Type B pancreatic cell (in vitro differentiated cells): ENCODE results near the gene PCDHGA3. TPM values are rescaled to one million over a fixed set of nuclear protein-coding genes. Genes with fewer than 3 reads are reported as not detected.
A peak's percentile ranks its signal among the peaks of the same experiment; 100 is the strongest.
"Not testable (repeated sequence)": the region's sequence is repeated elsewhere in the genome, so short reads cannot be mapped to it uniquely, and the experiment has no call there.

Experiments used
- DNase-seq: peaks from one replicate; pipeline ENCODE4 v3.0.0; 2021; ENCODE audit warnings: mixed read lengths; ENCODE audit not compliant: unreplicated experiment; ENCODE audit errors: extremely low spot score
- H3K27ac Mint-ChIP-seq: 2 replicates; pipeline ENCODE4 v1.8.0; 2021; ENCODE audit warnings: mild to moderate bottlenecking, mixed read lengths
- H3K27me3 Mint-ChIP-seq: 2 replicates; pipeline ENCODE4 v1.8.0; 2021; ENCODE audit warnings: mixed read lengths
- H3K36me3 Mint-ChIP-seq: 2 replicates; pipeline ENCODE4 v1.8.0; 2021; ENCODE audit warnings: mixed read lengths
- H3K4me1 Mint-ChIP-seq: one replicate; pipeline ENCODE4 v1.8.0; 2021; ENCODE audit warnings: mixed read lengths; ENCODE audit not compliant: unreplicated experiment
- H3K4me3 Mint-ChIP-seq: 2 replicates; pipeline ENCODE4 v1.8.0; 2021; ENCODE audit warnings: mild to moderate bottlenecking, mixed read lengths
- H3K9me3 Mint-ChIP-seq: 2 replicates; pipeline ENCODE4 v1.8.0; 2021; ENCODE audit warnings: mixed read lengths
- CTCF ChIP-seq: fragments of 200-600 bp; sonication (generic); conservative IDR thresholded peaks from 2 replicates; pipeline ENCODE4 v1.5.0; 2021; ENCODE audit warnings: antibody characterized with exemption, mild to moderate bottlenecking
- total RNA-seq: library from RNA; stranded (reverse); gene quantifications from 2 replicates; pipeline ENCODE4 v1.2.1, GENCODE V29; 2021; ENCODE audit warnings: low replicate concordance

Gene PCDHGA3
- total RNA-seq, 1 donor from 2014 or later, result 0.27 TPM

GRCh38 chr5:141342773-141343172, 856 bp upstream of the PCDHGA3 start:
- TF ChIP-seq CTCF, result no peak
- no peaks in the 10 kb centered on the region for H3K36me3 Mint-ChIP-seq
- H3K4me3 Mint-ChIP-seq, result no peak overlapping the region
- H3K27me3 Mint-ChIP-seq, result no peaks in the 10 kb centered on the region
- H3K27ac Mint-ChIP-seq, result no peak overlapping the region
- no peaks in the 10 kb centered on the region for H3K4me1 Mint-ChIP-seq
- no peak for DNase-seq
- peaks cover 21% of the 10 kb centered on the region for H3K9me3 Mint-ChIP-seq

GRCh38 chr5:141343953-141344463, 379 bp downstream of the PCDHGA3 start:
- peak; percentile 4 for TF ChIP-seq CTCF
- no peaks in the 10 kb centered on the region for H3K36me3 Mint-ChIP-seq
- peak overlapping the region; percentile 84 for H3K4me3 Mint-ChIP-seq
- no peaks in the 10 kb centered on the region for H3K27me3 Mint-ChIP-seq
- H3K4me1 Mint-ChIP-seq, result no peaks in the 10 kb centered on the region
- no peak overlapping the region for H3K27ac Mint-ChIP-seq
- DNase-seq, result no peak
- H3K9me3 Mint-ChIP-seq, result peaks cover 14% of the 10 kb centered on the region

- no peak for DNase-seq
- no peak overlapping the region for H3K4me3 Mint-ChIP-seq
- peaks cover 3% of the 10 kb centered on the region for H3K36me3 Mint-ChIP-seq
- H3K4me1 Mint-ChIP-seq, result no peaks in the 10 kb centered on the region
- H3K27me3 Mint-ChIP-seq, result no peaks in the 10 kb centered on the region
- H3K9me3 Mint-ChIP-seq, result peaks cover 20% of the 10 kb centered on the region
- no peak for TF ChIP-seq CTCF
- H3K27ac Mint-ChIP-seq, result no peak overlapping the region
Observed at GRCh38 chr5:141345327-141345726, 1.7 kb downstream of the PCDHGA3 start.

- not testable (repeated sequence) for H3K27ac Mint-ChIP-seq, H3K4me1 Mint-ChIP-seq, DNase-seq, H3K4me3 Mint-ChIP-seq, H3K27me3 Mint-ChIP-seq, H3K36me3 Mint-ChIP-seq
- peaks cover 21% of the 10 kb centered on the region for H3K9me3 Mint-ChIP-seq
Observed at GRCh38 chr5:141346017-141346416, 2.4 kb downstream of the PCDHGA3 start.

GRCh38 chr5:141349917-141350619, 6.4 kb downstream of the PCDHGA3 start, which contains the start of gene PCDHGB1:
Gene PCDHGB1 (plus strand): TSS chr5:141350099. CDS start chr5:141350261, 162 bp downstream.
- H3K4me1 Mint-ChIP-seq, result no peaks in the 10 kb centered on the region
- H3K27ac Mint-ChIP-seq, result peak within 1 kb of the TSS; percentile 31
- no peak for DNase-seq
- H3K36me3 Mint-ChIP-seq, result peaks cover 10% of the 10 kb centered on the region
- peak within 1 kb of the TSS; percentile 61 for H3K4me3 Mint-ChIP-seq
- no peaks in the 10 kb centered on the region for H3K27me3 Mint-ChIP-seq
- peaks cover 16% of the 10 kb centered on the region for H3K9me3 Mint-ChIP-seq
- peak; percentile 63 for TF ChIP-seq CTCF

GRCh38 chr5:141351591-141351990, 8.0 kb downstream of the PCDHGA3 start:
- peaks cover 10% of the 10 kb centered on the region for H3K9me3 Mint-ChIP-seq
- peaks cover 10% of the 10 kb centered on the region for H3K36me3 Mint-ChIP-seq
- H3K4me3 Mint-ChIP-seq, result no peak overlapping the region
- TF ChIP-seq CTCF, result no peak
- no peak for DNase-seq
- no peaks in the 10 kb centered on the region for H3K27me3 Mint-ChIP-seq
- no peak overlapping the region for H3K27ac Mint-ChIP-seq
- no peaks in the 10 kb centered on the region for H3K4me1 Mint-ChIP-seq
